Mucosa of stomach (tissue), 1 donor: ENCODE measurements around the gene SNCAIP.
"Not testable (repeated sequence)": the region's sequence is repeated elsewhere in the genome, so short reads cannot be mapped to it uniquely, and the experiment has no call there.

ENCODE experiments used
- H3K27me3 ChIP-seq: one replicate; pipeline ENCODE4 v1.7.0; 2013; ENCODE audit warnings: mild to moderate bottlenecking, low read length; ENCODE audit not compliant: control insufficient read depth, insufficient read depth
- H3K36me3 ChIP-seq: one replicate; pipeline ENCODE4 v1.7.0; 2013; ENCODE audit warnings: low read length; ENCODE audit not compliant: control insufficient read depth, insufficient read depth
- H3K4me1 ChIP-seq: one replicate; pipeline ENCODE4 v1.7.0; 2013; ENCODE audit warnings: mild to moderate bottlenecking, low read length; ENCODE audit not compliant: control insufficient read depth, insufficient read depth
- H3K4me3 ChIP-seq: one replicate; pipeline ENCODE4 v1.7.0; 2013; ENCODE audit warnings: low read length
- H3K9ac ChIP-seq: one replicate; pipeline ENCODE4 v1.7.0; 2013; ENCODE audit warnings: mild to moderate bottlenecking, low read length, moderate library complexity
- H3K9me3 ChIP-seq: one replicate; pipeline ENCODE4 v1.7.0; 2013; ENCODE audit warnings: mild to moderate bottlenecking, low read length, moderate library complexity; ENCODE audit not compliant: control insufficient read depth
- donor health status: Pancreatic carcinoma.

The SNCAIP gene

DNA sequence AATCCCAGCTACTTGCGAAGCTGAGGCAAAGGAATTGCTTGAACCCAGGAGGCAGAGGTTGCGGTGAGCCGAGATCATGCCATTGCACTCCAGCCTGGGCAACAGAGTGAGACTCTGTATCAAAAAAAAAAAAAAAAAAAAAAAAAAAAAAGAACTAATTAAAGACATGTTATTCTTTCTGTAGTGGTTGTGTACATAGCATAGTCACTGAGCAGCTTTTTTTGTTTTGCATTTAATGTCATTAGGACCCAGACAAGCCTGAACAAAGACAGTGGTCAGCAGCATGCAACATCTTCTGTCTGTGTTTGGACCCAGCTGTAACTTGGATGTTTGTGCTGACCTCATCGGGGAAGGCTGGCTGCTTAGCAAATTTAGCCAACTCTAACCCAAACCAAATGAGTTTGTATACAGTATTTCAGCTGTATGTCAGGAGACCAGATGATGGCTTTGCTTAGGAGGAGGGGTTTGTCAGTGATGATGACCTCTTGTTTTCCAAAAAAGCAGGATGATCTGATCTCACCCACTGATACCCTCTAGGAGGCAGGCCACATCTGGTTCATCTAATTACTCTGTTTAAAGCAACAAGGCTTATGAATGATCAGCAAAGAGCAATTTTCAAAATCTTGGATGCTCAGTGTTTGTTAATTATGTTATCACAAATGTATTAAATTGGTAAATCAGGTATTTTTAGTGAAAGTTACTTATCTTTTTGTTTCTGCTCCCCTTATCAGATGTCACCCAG, 39.5 kb downstream of the SNCAIP start:
- no peak overlapping the region for H3K4me3 ChIP-seq
- no peaks in the 10 kb centered on the region for H3K27me3 ChIP-seq
- no peaks in the 10 kb centered on the region for H3K4me1 ChIP-seq
- H3K9me3 ChIP-seq = no peaks in the 10 kb centered on the region
- no peaks in the 10 kb centered on the region for H3K36me3 ChIP-seq
- no peak overlapping the region for H3K9ac ChIP-seq

DNA sequence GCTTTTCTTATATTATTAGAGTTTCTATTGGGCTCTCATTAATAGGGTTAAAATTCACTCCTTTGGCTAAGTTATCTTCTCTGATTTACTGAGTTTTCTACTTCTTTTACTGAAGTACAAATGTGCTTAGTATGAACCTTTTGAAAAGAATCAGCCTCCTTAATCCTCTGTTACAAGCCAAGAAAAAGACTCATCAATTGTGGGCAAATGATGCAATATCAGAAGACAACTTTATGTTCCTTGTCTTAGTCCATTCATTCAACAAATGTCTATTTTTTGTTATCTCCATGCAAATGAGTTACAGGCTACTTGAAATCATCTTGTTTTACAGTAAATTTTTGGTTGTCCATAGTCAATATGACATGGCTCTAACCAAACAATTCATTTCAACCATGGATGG, 40.3 kb downstream of the SNCAIP start:
- no peaks in the 10 kb centered on the region for H3K27me3 ChIP-seq
- no peak overlapping the region for H3K9ac ChIP-seq
- no peaks in the 10 kb centered on the region for H3K36me3 ChIP-seq
- no peaks in the 10 kb centered on the region for H3K9me3 ChIP-seq
- no peak overlapping the region for H3K4me3 ChIP-seq
- no peaks in the 10 kb centered on the region for H3K4me1 ChIP-seq

DNA sequence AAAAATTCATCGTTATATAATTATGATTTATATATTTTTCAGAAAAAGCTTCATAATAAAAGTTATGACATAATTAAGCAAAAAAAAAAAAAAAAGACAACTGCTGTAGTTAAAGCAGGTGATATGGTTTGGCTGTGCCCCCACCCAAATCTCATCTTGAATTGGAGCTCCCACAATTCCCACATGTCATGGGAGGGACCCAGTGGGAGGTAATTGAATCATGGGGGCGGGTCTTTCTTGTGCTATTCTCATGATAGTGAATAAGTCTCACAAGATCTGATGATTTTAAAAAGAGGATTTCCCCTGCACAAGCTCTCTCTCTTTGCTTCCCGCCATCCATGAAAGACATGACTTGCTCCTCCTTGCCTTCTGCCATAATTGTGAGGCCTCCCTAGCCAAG, 41.3 kb downstream of the SNCAIP start:
- H3K4me1 ChIP-seq, H3K4me3 ChIP-seq, H3K27me3 ChIP-seq, H3K9me3 ChIP-seq, H3K9ac ChIP-seq, H3K36me3 ChIP-seq: not testable (repeated sequence)

DNA sequence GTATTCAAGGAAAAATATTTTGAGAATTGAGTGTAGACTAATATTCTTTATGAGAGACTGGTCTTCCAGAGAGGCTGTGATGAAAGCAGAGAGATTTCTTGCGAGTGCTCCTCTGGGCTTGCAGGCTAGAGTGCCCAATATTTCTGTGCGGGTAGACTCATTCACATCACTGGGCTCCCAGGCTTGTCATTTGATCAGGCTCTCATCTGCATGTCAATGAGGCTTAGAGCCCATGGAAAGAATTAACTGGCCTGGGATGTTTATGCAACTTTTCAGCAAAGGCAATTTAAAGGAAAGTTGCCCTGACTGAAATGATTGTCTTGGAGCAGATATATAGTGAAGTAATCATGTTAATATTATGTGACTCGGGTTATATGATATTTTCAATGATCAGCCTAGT, 42.3 kb downstream of the SNCAIP start:
- no peak overlapping the region for H3K4me3 ChIP-seq

DNA sequence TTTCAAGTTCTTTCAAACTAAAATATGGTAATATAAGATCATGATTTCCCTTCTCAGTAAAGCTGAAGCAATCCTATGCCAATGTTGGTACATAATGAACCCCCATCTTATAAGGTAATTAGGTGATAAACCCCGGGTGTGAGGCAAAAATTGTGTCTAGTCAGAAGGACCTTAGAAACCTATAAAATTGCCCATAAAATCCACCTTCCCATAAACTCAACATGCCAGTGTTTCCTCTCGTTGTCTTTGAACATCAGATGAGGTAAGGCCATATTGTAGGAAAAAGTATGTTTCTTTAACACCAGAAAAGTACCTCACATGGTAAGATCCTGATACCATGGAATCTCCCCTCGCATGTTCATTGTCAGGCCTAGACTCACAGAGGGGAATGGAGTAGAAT, 43.3 kb downstream of the SNCAIP start:
- no peaks in the 10 kb centered on the region for H3K9me3 ChIP-seq
- H3K4me1 ChIP-seq = no peaks in the 10 kb centered on the region
- no peak overlapping the region for H3K9ac ChIP-seq
- H3K36me3 ChIP-seq = no peaks in the 10 kb centered on the region
- no peaks in the 10 kb centered on the region for H3K27me3 ChIP-seq
- no peak overlapping the region for H3K4me3 ChIP-seq

More for the DNA sequence above, 42.3 kb downstream of the SNCAIP start:
- Histone ChIP-seq H3K4me1 (no peaks in the 10 kb centered on the region), H3K9ac (no peak overlapping the region), H3K36me3 (no peaks in the 10 kb centered on the region), H3K27me3 (no peaks in the 10 kb centered on the region), H3K9me3 (no peaks in the 10 kb centered on the region)

DNA sequence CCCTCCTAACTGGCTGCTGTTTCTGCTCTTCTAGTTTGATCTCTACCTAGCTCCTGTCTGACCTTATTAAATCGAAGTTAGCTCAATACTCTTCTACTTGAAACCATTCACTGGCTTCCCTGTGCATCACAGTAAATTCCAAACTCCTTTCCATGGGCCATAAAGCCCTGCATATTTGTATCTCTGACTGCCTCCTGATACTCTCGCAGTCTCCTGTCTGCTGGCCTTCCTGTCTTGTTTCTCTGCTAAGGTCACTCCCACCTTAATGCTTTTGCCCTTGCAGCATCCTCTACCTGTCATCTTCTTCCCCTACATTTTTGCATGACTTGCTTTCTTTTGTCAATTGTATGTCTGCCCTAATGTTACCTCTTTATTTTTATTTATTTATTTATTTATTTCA, 44.8 kb downstream of the SNCAIP start:
- Histone ChIP-seq H3K9me3 (no peaks in the 10 kb centered on the region), H3K36me3 (no peaks in the 10 kb centered on the region), H3K4me3 (no peak overlapping the region), H3K27me3 (no peaks in the 10 kb centered on the region), H3K9ac (no peak overlapping the region), H3K4me1 (no peaks in the 10 kb centered on the region)

DNA sequence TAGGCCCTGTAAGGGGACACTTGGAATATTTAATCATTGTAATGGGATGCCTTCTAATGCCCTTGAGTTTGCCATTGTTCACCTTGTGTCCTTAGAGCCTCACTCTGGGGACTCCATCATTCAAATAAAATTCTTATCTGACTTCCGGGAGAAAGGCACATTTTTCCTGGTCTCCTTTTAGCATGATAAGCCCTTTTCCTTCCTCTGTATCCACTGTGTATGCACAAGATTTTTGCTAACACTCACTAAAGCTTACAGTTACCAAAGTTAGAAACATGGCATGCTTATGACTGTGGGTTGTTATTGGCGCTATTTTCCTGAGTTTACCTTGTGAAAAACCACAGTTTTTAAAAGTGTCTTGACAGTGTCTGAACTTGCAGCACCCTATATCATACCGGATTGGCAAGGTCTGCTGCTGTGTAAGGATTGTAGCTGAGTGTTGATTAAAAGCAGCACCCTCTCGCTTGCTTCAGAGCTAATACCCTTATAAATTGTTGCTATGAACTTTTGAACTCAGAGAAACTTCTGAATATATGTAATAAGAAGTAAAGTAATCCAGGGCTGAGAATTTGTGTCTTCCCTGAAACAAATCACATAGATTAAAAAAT, 46.4 kb downstream of the SNCAIP start:
- no peak overlapping the region for H3K9ac ChIP-seq
- H3K4me3 ChIP-seq = no peak overlapping the region
- no peaks in the 10 kb centered on the region for H3K4me1 ChIP-seq
- H3K9me3 ChIP-seq = no peaks in the 10 kb centered on the region
- H3K27me3 ChIP-seq = no peaks in the 10 kb centered on the region
- no peaks in the 10 kb centered on the region for H3K36me3 ChIP-seq

DNA sequence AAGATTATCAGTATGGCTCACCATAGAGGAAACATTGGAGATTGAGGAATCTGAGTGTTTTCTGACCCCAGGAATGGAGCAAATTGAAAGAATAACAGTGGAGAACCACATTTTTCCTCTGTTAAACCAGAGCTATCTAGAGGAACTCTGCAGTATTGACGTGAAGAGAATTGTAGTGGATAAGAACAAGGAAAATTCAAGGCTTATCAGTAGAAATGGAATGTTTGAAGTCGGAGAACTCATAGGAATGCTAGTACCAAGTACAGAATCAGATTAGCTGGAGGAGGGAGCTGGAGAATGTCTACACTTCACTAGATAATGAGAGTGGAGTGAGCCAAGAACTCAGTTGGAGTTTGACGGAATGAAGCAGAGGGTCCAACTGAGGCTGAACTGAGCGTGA, 50.3 kb downstream of the SNCAIP start:
- no peak overlapping the region for H3K4me3 ChIP-seq
- no peak overlapping the region for H3K9ac ChIP-seq
- H3K9me3 ChIP-seq = no peaks in the 10 kb centered on the region
- H3K36me3 ChIP-seq = no peaks in the 10 kb centered on the region
- H3K4me1 ChIP-seq = no peaks in the 10 kb centered on the region
- no peaks in the 10 kb centered on the region for H3K27me3 ChIP-seq

DNA sequence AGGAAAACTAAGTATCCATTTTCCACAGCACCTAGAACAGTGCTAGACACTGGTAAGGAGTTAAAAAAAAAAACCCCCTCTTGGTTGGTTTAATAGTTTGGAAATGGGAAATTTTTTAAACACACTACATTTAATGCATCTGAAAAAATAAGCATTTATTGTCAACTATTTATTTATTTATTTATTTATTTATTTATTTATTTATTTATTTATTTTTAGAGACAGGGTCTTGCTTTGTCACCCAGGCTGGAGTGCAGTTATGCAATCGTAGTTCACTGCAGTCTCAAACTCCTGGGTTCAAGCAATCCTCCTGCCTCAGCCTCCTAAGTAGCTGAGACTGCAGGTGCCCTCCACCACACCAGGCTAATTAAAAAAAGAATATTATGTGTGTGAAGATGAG, 51.6 kb downstream of the SNCAIP start:
- Histone ChIP-seq H3K27me3 (no peaks in the 10 kb centered on the region), H3K4me1 (no peaks in the 10 kb centered on the region), H3K36me3 (no peaks in the 10 kb centered on the region), H3K9ac (no peak overlapping the region), H3K9me3 (no peaks in the 10 kb centered on the region), H3K4me3 (no peak overlapping the region)

DNA sequence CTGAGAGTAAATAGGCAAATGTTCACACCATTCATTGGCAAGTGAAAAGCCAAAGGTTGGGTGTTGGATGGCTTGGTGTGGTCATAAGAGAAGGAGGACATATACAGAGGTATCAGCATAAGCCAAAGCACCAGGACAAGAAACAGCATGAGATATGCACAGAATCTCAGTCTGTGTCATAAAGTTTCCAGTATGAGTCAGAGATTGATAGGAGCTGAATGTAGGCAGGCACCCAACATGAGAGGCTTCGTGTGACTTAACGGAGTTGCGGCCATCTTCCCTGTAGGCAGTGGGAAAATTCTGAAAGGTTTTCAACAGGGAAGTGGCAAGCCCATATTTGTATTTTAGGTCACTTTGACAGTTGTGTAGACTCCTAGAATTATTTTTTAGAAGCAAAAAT, 54.5 kb downstream of the SNCAIP start:
- no peaks in the 10 kb centered on the region for H3K27me3 ChIP-seq
- no peaks in the 10 kb centered on the region for H3K36me3 ChIP-seq
- no peak overlapping the region for H3K4me3 ChIP-seq
- H3K9me3 ChIP-seq = no peaks in the 10 kb centered on the region
- no peaks in the 10 kb centered on the region for H3K4me1 ChIP-seq
- no peak overlapping the region for H3K9ac ChIP-seq

DNA sequence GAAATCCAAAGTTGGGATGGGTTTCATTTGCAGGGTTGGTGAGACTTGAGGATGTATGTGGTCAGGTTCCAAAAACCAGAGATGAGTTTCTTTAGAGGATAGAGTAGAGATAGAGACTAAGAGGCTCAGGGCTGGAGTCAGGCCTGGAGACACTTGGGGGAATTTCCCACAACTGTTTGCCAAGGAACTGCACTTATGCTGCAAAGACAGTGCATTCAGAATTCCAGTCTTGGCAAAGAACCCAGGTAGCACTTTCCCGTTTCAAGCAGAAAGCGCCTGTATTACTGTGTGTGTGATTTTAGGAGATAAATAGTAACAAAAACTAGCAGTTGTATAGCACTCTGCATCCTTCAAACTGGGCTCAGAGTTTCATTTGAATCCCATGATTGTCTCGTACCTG, 55.4 kb downstream of the SNCAIP start:
- Histone ChIP-seq H3K27me3 (no peaks in the 10 kb centered on the region), H3K4me3 (no peak overlapping the region)

DNA sequence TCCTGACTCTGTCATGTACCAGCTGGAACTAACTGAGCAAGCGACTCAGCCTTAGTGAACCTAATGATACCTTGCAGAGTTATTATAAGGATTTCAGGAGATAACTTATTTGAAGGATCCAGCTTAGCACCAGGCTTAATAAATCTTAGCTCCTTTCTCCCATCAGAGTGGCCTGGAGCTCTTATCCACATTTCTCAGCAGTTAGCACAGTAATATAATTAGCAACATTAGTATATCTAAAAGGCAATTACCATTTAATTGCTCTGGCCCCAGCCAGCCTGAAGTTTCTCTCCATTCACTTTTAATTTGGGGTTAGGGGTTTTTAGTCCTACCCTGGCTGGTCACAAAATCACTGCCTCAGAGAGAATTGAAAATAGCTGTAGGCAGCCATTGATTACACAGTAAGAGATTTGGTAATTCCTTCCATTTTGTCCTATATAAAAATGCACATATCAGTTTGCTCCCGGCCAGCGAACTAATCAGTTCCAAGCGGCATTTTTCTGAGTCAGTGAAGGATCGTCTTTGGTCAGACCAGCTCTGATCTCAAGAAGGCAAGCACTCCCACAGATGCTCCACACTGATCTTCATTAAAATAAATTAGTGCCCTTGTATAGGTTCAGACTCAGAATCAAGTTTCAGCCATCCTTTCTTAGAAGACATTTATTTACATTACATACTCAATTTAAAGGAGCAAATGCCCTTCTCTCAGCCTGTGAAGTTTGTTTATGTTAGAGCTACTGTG, 56.6 kb downstream of the SNCAIP start:
- no peaks in the 10 kb centered on the region for H3K36me3 ChIP-seq
- no peaks in the 10 kb centered on the region for H3K4me1 ChIP-seq
- H3K9ac ChIP-seq = no peak overlapping the region
- no peak overlapping the region for H3K4me3 ChIP-seq
- no peaks in the 10 kb centered on the region for H3K27me3 ChIP-seq
- no peaks in the 10 kb centered on the region for H3K9me3 ChIP-seq

More for the DNA sequence above, 55.4 kb downstream of the SNCAIP start:
- H3K4me1 ChIP-seq = no peaks in the 10 kb centered on the region
- H3K36me3 ChIP-seq = no peaks in the 10 kb centered on the region
- H3K9me3 ChIP-seq = no peaks in the 10 kb centered on the region
- H3K9ac ChIP-seq = no peak overlapping the region
